ENCODE results near the gene MAPK7. TPM values are rescaled to one million over a fixed set of nuclear protein-coding genes. Genes with fewer than 3 reads are reported as not detected.

Gene MAPK7
- total RNA-seq, 2 donors from 2014 or later, result 36.6 to 37.9 TPM

GRCh38 chr17:19413761-19414160 is 35.5 kb downstream of the MAPK7 start:
- H3K27ac ChIP-seq, result no peak overlapping the region
- no peaks in the 10 kb centered on the region for H3K4me1 ChIP-seq
- H3K4me3 ChIP-seq, result no peak overlapping the region
- no peaks in the 10 kb centered on the region for H3K9me3 ChIP-seq
- TF ChIP-seq, protein P1, sequence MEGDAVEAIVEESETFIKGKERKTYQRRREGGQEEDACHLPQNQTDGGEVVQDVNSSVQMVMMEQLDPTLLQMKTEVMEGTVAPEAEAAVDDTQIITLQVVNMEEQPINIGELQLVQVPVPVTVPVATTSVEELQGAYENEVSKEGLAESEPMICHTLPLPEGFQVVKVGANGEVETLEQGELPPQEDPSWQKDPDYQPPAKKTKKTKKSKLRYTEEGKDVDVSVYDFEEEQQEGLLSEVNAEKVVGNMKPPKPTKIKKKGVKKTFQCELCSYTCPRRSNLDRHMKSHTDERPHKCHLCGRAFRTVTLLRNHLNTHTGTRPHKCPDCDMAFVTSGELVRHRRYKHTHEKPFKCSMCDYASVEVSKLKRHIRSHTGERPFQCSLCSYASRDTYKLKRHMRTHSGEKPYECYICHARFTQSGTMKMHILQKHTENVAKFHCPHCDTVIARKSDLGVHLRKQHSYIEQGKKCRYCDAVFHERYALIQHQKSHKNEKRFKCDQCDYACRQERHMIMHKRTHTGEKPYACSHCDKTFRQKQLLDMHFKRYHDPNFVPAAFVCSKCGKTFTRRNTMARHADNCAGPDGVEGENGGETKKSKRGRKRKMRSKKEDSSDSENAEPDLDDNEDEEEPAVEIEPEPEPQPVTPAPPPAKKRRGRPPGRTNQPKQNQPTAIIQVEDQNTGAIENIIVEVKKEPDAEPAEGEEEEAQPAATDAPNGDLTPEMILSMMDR (IDR thresholded peaks at IDR 0.05), result no peak
- no peak for DNase-seq
- intact Hi-C loops (cut with DNase I), result no loop called here
- no peaks in the 10 kb centered on the region for H3K36me3 ChIP-seq
- no peak overlapping the region for H3K9ac ChIP-seq (ENCODE audit: low read depth in 2 of 2, low read length in 2 of 2)
- no peaks in the 10 kb centered on the region for H3K27me3 ChIP-seq

DNA sequence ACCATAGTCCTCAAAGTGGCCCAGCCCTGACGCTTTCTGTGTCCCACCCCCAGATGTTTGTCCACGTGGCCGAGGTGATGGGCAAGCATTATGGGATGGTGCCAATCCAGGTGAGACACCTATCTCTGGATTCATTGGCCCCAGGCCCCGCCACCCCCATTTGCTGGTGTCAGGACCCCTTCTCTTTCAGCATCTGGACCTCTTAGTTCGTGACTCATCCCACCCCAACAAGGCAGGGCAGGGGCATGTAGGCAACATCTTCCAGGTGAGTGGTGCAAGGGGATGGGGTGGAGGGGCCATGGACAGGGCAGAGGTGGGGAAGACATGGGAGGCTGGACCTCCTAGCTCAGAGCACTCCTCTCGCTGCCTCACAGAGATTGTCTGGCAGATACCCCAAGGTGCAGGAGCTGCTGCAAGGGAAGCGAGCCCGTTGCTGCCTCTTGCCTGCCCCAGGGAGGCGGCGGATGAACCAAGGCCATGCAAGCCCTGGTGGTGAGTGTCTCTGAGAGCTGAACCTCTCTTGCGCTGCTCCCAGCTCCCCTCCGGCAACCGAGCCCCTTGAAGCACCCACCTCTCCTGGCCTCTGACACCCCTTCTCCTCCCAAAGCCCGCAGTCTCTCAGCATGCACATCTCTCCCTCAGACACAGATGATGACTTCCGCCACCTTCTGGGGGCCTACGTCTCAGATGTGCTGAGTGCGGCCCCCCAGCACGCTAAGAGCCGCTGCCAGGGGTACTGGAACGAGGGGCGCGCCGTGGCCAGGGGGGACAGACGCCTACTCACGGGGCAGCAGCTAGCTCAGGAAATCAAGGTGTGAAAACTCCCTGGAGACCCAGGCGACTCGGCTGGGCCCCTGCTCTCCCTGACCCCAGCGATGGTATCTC is 36.3 kb downstream of the MAPK7 start:
- no peaks in the 10 kb centered on the region for H3K27me3 ChIP-seq
- no peak overlapping the region for H3K4me3 ChIP-seq
- TF ChIP-seq, protein P1 (IDR thresholded peaks at IDR 0.05), result no peak
- H3K27ac ChIP-seq, result no peak overlapping the region
- no peaks in the 10 kb centered on the region for H3K9me3 ChIP-seq
- no peaks in the 10 kb centered on the region for H3K36me3 ChIP-seq
- intact Hi-C loops (cut with DNase I), result no loop called here
- DNase-seq, result no peak
- no peaks in the 10 kb centered on the region for H3K4me1 ChIP-seq
- H3K9ac ChIP-seq (ENCODE audit: low read depth in 2 of 2, low read length in 2 of 2), result no peak overlapping the region

DNA sequence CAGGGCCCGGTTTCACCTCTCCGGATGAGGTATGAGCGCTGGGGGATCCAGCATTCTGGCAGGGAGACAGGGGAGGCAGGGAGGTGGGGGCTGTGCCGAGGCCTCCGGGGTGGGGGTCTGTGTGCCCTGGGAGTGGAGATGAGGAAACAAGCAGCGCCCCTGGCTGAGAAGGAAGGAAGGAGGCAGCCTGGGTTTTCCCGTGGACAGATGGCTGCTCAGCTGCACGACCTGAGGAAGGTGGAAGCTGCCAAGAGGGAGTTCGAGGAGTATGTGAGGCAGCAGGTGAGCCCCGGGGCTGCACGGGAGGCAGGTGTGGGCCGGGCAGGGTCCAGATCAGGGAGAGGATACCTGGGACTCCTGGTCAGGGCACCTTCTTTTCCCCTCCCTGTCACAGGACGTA is 37.0 kb downstream of the MAPK7 start:
- no peak for DNase-seq
- TF ChIP-seq, protein P1 (IDR thresholded peaks at IDR 0.05), result no peak
- Histone ChIP-seq H3K4me1 (no peaks in the 10 kb centered on the region), H3K27ac (no peak overlapping the region), H3K27me3 (no peaks in the 10 kb centered on the region), H3K9me3 (no peaks in the 10 kb centered on the region), H3K4me3 (no peak overlapping the region), H3K9ac (ENCODE audit: low read depth in 2 of 2, low read length in 2 of 2) (no peak overlapping the region), H3K36me3 (no peaks in the 10 kb centered on the region)
- intact Hi-C loops (cut with DNase I), result no loop called here

- no peaks in the 10 kb centered on the region for H3K4me1 ChIP-seq
- no peak overlapping the region for H3K4me3 ChIP-seq
- intact Hi-C loops (cut with DNase I), result no loop called here
- no peak for DNase-seq
- no peak overlapping the region for H3K9ac ChIP-seq (ENCODE audit: low read depth in 2 of 2, low read length in 2 of 2)
- H3K27me3 ChIP-seq, result no peaks in the 10 kb centered on the region
- TF ChIP-seq, protein P1 (IDR thresholded peaks at IDR 0.05), result no peak
- H3K27ac ChIP-seq, result no peak overlapping the region
- no peaks in the 10 kb centered on the region for H3K36me3 ChIP-seq
- no peaks in the 10 kb centered on the region for H3K9me3 ChIP-seq
Measured at GRCh38 chr17:19415806-19416775, 37.8 kb downstream of the MAPK7 start.

DNA sequence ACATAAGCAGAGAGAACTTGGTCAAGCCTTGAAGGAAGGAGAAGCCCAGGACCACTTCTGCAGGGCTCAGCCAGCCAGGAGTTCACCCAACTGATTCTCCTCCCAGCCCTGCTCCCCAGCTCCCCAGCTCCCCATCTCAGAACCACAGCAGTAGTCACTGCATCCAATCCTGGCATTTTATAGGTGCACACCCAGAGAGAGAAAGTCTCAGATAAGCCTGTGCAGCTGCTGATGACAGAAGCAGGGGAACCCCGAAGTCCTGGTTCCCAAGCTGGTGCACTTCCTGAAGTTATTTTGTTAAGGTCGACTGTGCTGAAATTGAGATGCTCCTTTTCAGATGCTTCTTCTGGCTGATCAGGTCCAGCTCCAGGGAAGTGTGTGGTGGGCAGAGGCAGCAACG is 39.3 kb downstream of the MAPK7 start:
- DNase-seq, result peak; percentile 15
- H3K36me3 ChIP-seq, result no peaks in the 10 kb centered on the region
- TF ChIP-seq, protein P1 (IDR thresholded peaks at IDR 0.05), result no peak
- intact Hi-C loops (cut with DNase I), result no loop called here
- no peak overlapping the region for H3K9ac ChIP-seq (ENCODE audit: low read depth in 2 of 2, low read length in 2 of 2)
- H3K4me1 ChIP-seq, result no peaks in the 10 kb centered on the region
- H3K27me3 ChIP-seq, result no peaks in the 10 kb centered on the region
- no peak overlapping the region for H3K4me3 ChIP-seq
- no peaks in the 10 kb centered on the region for H3K9me3 ChIP-seq
- H3K27ac ChIP-seq, result no peak overlapping the region
